ENCODE data around the gene MUL1.
"Not testable (repeated sequence)": the region's sequence is repeated elsewhere in the genome, so short reads cannot be mapped to it uniquely, and the experiment has no call there.

The MUL1 gene

GRCh38 chr1:20507564-20508410, at the start of gene MUL1:
Gene MUL1 (minus strand): TSS chr1:20508151. CDS start chr1:20508024, 127 bp downstream.
- DNase-seq (ENCODE audit: low read depth in 2 of 2): peak; percentile 88 to 92

GRCh38 chr1:20555758-20556120, 47.8 kb upstream of the MUL1 start:
- DNase-seq (ENCODE audit: low read depth in 2 of 2): no peak

- no peak for DNase-seq (ENCODE audit: low read depth in 2 of 2)
Observed at GRCh38 chr1:20555025-20555757, 47.2 kb upstream of the MUL1 start.

- no peak for DNase-seq (ENCODE audit: low read depth in 2 of 2)
Observed at GRCh38 chr1:20552728-20553445, 44.9 kb upstream of the MUL1 start.

DNA sequence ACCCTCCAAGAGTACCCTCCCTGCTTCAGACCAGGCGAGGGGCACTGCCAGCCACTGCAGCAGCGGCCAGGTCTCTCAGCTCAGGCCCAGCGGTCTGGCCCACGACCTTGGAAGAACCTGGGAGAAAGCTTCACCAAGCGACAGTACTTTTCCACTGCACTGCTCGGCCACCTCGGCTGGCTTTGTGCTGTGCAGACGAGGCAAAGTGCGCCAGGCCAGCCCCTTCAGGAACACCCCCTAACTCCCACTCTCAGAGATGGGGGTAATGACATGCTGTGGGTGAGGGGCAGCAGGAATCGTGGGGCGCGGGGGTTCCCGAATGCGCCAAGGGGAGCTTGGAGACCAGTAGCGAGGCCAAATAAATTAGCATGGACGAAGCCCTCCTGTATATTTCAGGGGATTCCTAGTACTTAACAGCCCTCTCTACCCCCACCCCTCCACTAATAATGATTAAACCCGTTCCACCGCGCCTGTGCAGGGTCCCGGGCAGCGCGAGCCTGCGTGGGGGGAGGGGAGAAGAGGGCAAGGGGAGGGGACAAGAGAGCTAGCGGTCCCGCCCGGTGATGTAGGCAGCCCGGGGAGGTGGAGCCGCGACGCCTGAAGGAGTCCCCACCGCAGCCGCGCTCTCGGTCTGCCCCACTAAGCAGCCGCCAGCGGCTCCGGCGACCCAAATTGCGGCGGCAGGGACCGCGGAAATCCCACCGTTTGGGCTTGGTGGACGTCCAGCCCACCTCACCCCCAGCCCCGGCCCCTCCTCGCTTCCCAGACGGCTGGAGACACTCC, 44.2 kb upstream of the MUL1 start, which contains the start of gene FAM43B:
Gene FAM43B, plus strand, starts transcription at position 629 of the 783 bp plus-strand sequence. CDS start 401 bp downstream, outside the sequence.
- DNase-seq (ENCODE audit: low read depth in 2 of 2): no peak

- DNase-seq (ENCODE audit: low read depth in 2 of 2): no peak
Observed at GRCh38 chr1:20551161-20551560, 43.2 kb upstream of the MUL1 start.

- no peak for DNase-seq (ENCODE audit: low read depth in 2 of 2)
Observed at GRCh38 chr1:20546637-20547036, 38.7 kb upstream of the MUL1 start.

- no peak for DNase-seq (ENCODE audit: low read depth in 2 of 2)
Observed at GRCh38 chr1:20540281-20540680, 32.3 kb upstream of the MUL1 start.

DNA sequence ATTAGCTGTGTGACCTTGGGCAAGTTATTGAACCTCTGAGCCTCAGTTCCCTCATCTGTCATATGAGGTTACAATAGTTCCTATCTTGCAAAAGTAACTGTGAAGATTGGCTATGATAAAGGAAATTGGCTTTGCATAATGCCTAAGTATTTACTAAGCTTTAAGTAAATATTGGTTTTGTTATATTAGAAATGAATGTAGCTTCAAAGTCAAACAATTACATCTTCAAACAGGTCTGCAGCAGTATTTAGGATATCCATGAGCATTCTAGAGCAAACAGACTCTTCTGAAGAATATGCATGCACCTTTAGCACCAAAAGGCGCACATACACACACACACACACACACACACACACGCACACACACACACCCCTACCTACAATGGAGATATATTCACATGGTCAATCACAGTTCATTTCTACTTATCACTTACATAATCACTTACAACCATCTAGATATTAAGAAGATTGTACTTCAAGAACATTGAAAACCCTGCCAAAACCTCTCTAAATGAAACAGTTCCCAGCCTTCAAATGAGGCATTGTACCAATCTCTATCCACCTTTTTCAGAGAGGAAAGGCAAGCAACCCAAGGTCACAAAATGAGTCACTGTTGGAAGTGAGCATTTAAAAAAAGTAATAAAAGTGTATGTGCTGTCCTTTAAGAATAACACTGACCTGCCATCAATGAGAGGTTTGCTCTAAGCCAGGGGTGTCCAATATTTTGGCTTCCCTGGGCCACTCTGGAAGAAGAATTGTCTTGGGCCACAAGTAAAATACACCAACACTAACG, 31.0 kb upstream of the MUL1 start:
- DNase-seq (ENCODE audit: low read depth in 2 of 2): no peak

- DNase-seq (ENCODE audit: low read depth in 2 of 2): no peak
Observed at GRCh38 chr1:20538227-20538626, 30.3 kb upstream of the MUL1 start.

DNA sequence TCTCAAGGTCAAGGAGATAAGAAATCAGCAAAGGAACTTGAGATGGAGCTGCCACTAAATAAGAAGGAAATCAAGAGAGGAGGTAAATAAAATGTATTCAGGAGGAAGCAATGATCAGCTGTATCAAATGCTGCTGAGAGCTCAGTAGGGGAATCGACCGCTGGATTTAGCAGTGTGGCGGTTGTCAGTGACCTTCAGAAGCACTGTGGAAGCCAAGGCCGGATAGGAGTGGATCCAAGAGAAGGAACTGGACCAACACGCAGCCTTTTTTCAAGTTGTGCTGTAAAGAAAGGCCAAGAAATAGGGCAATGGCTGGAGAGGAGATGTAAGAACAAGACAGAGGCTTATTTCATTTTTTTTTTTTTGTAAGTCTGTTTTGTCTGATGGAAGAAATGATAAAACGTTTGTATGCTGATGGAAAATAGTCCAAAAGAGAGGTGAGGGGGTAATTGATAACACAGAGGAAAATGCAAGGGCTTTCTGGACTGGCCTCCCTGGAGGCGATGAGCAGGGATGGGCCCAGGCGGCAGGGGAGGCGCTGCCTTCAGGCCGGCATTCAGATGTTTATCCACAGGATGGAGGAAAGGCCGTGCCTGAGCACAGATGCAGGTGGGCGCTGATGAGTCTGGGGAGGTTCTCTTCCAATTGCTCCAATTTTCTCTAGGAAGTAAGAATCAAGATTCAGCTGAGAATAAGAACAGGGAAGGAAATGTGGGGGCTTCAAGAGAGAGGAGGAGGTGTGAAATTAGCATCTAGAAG, 26.9 kb upstream of the MUL1 start:
- DNase-seq (ENCODE audit: low read depth in 2 of 2): no peak

DNA sequence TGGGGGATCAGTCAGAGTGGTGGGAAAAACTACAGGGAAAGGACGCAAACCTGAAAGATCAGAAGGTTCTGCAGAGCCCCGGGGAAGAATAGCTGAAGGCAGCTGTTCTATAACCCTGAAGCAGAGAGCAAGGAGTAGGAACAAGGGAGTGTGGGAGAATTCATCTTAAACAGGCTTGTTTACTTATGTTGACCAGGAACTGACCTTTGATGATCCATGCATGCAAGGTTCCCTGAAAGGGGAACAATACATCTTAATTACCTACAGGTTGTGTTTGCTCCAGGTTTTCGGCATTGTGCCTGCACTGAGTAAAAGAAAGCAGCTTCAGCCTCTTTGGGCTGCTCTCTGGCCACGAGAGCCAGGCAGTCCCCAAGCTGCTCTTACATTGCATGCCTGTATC, 25.7 kb upstream of the MUL1 start:
- no peak for DNase-seq (ENCODE audit: low read depth in 2 of 2)

DNA sequence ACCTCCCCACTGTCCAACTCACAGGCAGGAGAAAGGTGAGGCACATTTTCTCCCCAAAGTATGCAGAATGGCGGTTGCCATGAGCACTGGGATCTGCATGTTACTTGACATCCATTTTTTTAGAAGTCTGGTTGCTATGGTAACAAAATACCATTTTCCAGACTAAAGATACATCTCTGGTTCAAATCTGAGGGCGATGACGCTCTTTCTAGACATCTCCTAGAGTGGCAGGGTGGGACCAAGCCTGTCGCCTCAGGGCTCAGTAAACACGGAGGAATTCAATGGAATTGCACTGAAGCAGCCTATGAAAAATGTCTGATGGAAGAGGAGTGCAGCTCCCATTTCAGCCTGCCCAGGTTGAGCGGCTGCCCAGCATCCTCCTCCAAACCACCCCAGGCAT, 22.9 kb upstream of the MUL1 start:
- no peak for DNase-seq (ENCODE audit: low read depth in 2 of 2)

DNA sequence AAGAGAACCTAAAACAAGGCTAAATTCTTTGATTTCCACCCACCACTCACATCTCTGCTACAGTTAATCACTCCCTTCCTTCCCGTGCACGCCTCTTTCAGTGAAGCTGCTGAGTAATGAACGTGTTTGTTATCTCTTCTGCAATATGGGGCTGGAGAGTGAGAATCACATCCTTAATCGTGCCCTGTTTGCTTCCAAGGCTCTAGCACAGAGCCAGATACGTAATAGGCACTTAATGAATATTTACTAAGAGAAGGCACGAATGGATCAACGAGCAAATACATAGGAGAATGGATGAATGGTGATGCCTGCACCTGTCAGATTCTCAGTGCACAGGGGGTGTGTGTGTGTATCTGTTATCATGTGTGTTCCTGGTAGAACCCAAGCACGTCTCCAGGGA, 22.4 kb upstream of the MUL1 start:
- DNase-seq (ENCODE audit: low read depth in 2 of 2): no peak

GRCh38 chr1:20528221-20528620, 20.3 kb upstream of the MUL1 start:
- no peak for DNase-seq (ENCODE audit: low read depth in 2 of 2)

DNA sequence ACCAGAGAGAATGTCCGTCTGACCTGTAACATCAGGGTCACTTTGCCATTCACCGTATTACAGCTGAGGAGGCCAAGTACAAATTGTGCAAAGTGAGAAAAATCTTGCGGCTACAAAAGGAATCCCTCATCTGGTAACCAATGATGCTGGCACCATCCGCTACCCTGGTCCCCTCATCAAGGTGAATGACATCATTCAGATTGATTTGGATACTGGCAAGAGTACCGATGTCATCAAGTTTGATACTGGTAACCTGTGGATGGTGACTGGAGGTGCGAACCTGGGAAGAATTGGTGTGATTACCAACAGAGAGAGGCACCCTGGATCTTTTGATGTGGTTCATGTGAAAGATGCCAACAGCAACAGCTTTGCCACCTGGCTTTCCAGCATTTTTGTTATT, 18.3 kb upstream of the MUL1 start:
- no peak for DNase-seq (ENCODE audit: low read depth in 2 of 2)

DNA sequence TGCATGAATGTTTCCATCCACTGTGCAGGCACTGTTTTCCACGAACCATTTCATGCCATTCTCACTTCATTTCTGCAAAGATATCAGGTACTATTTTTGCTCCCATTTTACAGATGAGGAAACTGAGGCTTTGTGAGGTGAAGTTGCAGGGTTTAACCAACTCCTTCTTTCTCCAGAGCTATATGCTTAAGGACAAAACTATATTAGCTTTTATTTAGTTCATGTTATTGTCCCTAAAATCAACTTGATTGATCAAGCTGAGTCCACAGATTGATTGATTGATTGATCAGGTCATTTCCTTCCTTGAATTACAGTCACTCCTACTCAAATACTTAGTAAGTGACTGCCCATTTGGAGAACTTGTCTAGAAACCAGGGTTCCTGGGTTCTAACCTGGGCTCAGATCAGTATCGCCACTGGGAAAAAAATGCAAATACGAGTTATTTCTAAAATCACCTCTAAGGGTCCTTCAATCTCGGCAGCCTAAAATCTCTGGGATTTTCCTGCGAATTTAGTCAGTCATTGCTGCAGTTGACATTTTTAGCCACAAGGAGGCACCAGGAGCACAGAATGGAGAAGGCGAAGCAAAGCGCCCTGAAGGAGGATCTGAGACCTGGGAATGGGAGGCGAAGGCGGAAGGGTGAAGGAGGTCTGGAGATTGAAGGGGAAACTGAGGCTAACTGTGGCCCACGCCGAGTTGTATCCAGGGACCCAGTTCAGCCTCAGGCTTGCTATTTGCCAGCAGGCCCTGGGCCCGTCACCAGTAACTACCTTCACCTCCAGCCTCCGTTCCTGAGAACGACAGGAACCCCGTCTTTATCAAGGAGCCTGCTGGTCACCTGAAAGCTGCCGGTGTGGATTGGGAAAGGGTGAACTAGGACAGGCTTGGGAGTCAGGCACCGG, 14.3 kb upstream of the MUL1 start:
- peak; percentile 31 to 55 for DNase-seq (ENCODE audit: low read depth in 2 of 2)

- not testable (repeated sequence) for DNase-seq (ENCODE audit: low read depth in 2 of 2)
Observed at GRCh38 chr1:20519609-20520262, 11.8 kb upstream of the MUL1 start.
